ENCODE results near the gene IQCN.

GRCh38 chr19:18312092-18312534, 37.9 kb upstream of the IQCN start:
- TF ChIP-seq CTCF (conservative IDR thresholded peaks at IDR 0.05; ENCODE audit: low read length) (no peak), EZH2phosphoT487 (IDR thresholded peaks at IDR 0.05; ENCODE audit: borderline replicate concordance, low read depth, low read length) (no peak)
